ENCODE measurements around the gene CSNK1G1.

DNA sequence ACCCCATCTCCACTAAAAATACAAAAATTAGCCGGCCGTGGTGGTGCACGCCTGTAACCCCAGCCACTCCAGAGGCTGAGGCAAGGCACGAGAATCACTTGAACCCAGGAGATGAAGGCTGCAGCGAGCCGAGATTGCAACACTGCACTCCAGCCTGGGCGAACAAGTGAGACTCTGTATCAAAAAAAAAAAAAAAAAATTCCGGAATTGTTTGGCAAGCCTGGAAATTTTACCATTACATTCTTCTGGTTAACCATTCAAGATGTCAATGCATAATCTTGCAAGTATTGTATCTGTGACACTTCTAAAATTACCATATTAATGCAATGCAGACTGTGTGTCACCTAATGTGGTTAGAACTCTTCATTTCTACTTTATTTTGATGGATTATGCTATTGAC lies 67.0 kb downstream of the CSNK1G1 start:
- TF ChIP-seq, protein P1, sequence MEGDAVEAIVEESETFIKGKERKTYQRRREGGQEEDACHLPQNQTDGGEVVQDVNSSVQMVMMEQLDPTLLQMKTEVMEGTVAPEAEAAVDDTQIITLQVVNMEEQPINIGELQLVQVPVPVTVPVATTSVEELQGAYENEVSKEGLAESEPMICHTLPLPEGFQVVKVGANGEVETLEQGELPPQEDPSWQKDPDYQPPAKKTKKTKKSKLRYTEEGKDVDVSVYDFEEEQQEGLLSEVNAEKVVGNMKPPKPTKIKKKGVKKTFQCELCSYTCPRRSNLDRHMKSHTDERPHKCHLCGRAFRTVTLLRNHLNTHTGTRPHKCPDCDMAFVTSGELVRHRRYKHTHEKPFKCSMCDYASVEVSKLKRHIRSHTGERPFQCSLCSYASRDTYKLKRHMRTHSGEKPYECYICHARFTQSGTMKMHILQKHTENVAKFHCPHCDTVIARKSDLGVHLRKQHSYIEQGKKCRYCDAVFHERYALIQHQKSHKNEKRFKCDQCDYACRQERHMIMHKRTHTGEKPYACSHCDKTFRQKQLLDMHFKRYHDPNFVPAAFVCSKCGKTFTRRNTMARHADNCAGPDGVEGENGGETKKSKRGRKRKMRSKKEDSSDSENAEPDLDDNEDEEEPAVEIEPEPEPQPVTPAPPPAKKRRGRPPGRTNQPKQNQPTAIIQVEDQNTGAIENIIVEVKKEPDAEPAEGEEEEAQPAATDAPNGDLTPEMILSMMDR (IDR thresholded peaks at IDR 0.05; ENCODE audit: insufficient read depth, low read depth, low read length), result no peak
- no peak for TF ChIP-seq EZH2 (IDR thresholded peaks at IDR 0.05; ENCODE audit: insufficient read depth, low read length)
